ENCODE measurements around the gene NOP53. TPM values are rescaled to one million over a fixed set of nuclear protein-coding genes. Genes with fewer than 3 reads are reported as not detected.

The NOP53 gene
- total and polyA plus RNA-seq, 9 of the 15 experiments (the other 6 are each of a cell fraction or from before 2014, with no cell fraction given), result 6.5 to 274 (median 145) TPM

- no peak for TF ChIP-seq ZNF280B (CRISPR knock-in tag; IDR thresholded peaks at IDR 0.05)
- TF ChIP-seq ZBTB8A (IDR thresholded peaks at IDR 0.05; ENCODE audit: partially characterized antibody), result no peak
- no peak for TF ChIP-seq ILF3 (IDR thresholded peaks at IDR 0.05; ENCODE audit: borderline replicate concordance)
- TF ChIP-seq NBN (IDR thresholded peaks at IDR 0.05; ENCODE audit: low read depth), result peak; percentile 46; the same call in 1 of the 2 replicates
- no peak for TF ChIP-seq TFE3 (CRISPR knock-in tag; IDR thresholded peaks at IDR 0.05)
- peak; percentile 26; the same call in 1 of the 2 replicates for TF ChIP-seq CTBP1 (IDR thresholded peaks at IDR 0.05; ENCODE audit: borderline replicate concordance)
- no peak for TF ChIP-seq GTF3C2 (IDR thresholded peaks at IDR 0.05; ENCODE audit: borderline replicate concordance, extremely low read depth, insufficient read length)
- TF ChIP-seq HDAC6 (IDR thresholded peaks at IDR 0.05; ENCODE audit: low read depth, low read length), result no peak
- no peak for TF ChIP-seq MED1 (CRISPR knock-in tag; IDR thresholded peaks at IDR 0.05; ENCODE audit: borderline replicate concordance)
- TF ChIP-seq ZNF57 (CRISPR knock-in tag; IDR thresholded peaks at IDR 0.05), result no peak
- no peak for TF ChIP-seq ZNF239 (CRISPR knock-in tag; IDR thresholded peaks at IDR 0.05)
- no peak for TF ChIP-seq GATAD2A (IDR thresholded peaks at IDR 0.05)
- TF ChIP-seq, protein P1, sequence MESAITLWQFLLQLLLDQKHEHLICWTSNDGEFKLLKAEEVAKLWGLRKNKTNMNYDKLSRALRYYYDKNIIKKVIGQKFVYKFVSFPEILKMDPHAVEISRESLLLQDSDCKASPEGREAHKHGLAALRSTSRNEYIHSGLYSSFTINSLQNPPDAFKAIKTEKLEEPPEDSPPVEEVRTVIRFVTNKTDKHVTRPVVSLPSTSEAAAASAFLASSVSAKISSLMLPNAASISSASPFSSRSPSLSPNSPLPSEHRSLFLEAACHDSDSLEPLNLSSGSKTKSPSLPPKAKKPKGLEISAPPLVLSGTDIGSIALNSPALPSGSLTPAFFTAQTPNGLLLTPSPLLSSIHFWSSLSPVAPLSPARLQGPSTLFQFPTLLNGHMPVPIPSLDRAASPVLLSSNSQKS (CRISPR knock-in tag; IDR thresholded peaks at IDR 0.05), result no peak
- TF ChIP-seq, protein P2, sequence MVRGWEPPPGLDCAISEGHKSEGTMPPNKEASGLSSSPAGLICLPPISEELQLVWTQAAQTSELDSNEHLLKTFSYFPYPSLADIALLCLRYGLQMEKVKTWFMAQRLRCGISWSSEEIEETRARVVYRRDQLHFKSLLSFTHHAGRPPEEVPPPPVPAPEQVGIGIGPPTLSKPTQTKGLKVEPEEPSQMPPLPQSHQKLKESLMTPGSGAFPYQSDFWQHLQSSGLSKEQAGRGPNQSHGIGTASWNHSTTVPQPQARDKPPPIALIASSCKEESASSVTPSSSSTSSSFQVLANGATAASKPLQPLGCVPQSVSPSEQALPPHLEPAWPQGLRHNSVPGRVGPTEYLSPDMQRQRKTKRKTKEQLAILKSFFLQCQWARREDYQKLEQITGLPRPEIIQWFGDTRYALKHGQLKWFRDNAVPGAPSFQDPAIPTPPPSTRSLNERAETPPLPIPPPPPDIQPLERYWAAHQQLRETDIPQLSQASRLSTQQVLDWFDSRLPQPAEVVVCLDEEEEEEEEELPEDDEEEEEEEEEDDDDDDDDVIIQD (CRISPR knock-in tag; IDR thresholded peaks at IDR 0.05), result no peak
- TF ChIP-seq XRCC3 (IDR thresholded peaks at IDR 0.05), result no peak
- TF ChIP-seq NFIC (IDR thresholded peaks at IDR 0.05), result peak; percentile 54
- no peak for TF ChIP-seq ZNF785 (CRISPR knock-in tag; IDR thresholded peaks at IDR 0.05)
- TF ChIP-seq ZNF408 (CRISPR knock-in tag; IDR thresholded peaks at IDR 0.05; ENCODE audit: low read depth), result no peak
- no peak for TF ChIP-seq PHTF2 (CRISPR knock-in tag; IDR thresholded peaks at IDR 0.05)
- no peak for TF ChIP-seq CBX5 (IDR thresholded peaks at IDR 0.05; ENCODE audit: borderline replicate concordance, low read depth)
These were observed at the start of gene NOP53 (continued) for GRCh38 chr19:47745010-47745901.
